ENCODE measurements around the gene SALL3. TPM values are rescaled to one million over a fixed set of nuclear protein-coding genes. Genes with fewer than 3 reads are reported as not detected.
"Not testable (repeated sequence)": the region's sequence is repeated elsewhere in the genome, so short reads cannot be mapped to it uniquely, and the experiment has no call there.

The SALL3 gene
- polyA plus RNA-seq, result under 0.01 TPM
- long read RNA-seq, donor 1, result 0 reads
- long read RNA-seq, donor 2, result 0 reads
- long read RNA-seq, donor 3, result 0 reads
- long read RNA-seq, donor 4, result 0 reads
- long read RNA-seq, donor 5, result 0 reads
- long read RNA-seq, donor 6, result 0 reads
- long read RNA-seq, donor 7, result 0 reads
- long read RNA-seq, donor 8, result 0 reads
- long read RNA-seq, donor 9, result 0 reads
- long read RNA-seq, donor 10, result 0 reads
- long read RNA-seq, donor 11, result 0 reads

DNA sequence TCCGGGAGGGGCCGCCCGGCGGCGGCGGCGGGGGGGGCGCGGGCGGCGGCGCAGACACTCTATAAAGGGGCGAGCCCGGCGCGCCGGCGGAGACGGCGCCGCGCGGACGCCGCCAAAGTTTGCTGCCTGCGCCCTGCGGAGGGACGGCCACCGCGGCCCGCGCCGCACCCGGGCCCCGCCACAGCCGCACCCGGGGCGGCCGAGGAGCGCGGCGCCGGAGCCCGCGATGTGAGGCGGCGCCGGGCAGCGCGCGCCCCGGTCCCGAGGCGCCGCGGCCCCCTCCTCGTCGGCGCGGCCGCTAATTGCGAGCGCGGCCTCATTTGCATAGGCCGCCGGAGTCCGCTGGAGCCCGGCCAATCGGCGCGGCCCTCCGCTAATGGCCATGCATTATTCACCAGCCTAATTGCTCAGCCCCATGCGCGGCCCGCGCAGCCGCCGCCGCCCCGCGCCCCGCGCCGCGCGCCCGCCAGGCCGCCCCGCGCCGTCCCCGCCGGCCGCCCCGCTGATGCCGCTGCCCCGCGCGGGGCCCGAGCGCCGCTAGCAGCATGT lies at the start of gene SALL3:
SALL3 (plus strand) TSS at position 89 of the 549 bp plus-strand sequence; CDS start at position 546, 457 bp downstream.
- H3K36me3 ChIP-seq (ENCODE audit: control insufficient read depth, insufficient read depth, low read length), result no peaks in the 10 kb centered on the region
- WGBS (ENCODE audit: insufficient coverage, low lambda C conversion rate), result no CpG with 5 or more reads among the region's 102 CpGs
- no peak within 1 kb of the TSS for H3K27ac ChIP-seq (ENCODE audit: low read length)
- DNase-seq, result no peak
- peaks cover 2% of the 10 kb centered on the region for H3K9me3 ChIP-seq (ENCODE audit: control insufficient read depth, low read depth, low read length)
- no peak within 1 kb of the TSS for H3K4me3 ChIP-seq (ENCODE audit: low read length)
- H3K4me1 ChIP-seq (ENCODE audit: control insufficient read depth, insufficient read depth, low read length), result no peaks in the 10 kb centered on the region
- peaks cover 79% of the 10 kb centered on the region for H3K27me3 ChIP-seq (ENCODE audit: control insufficient read depth, insufficient read depth, low read length)

- Histone ChIP-seq H3K27me3 (ENCODE audit: control insufficient read depth, insufficient read depth, low read length) (no peaks in the 10 kb centered on the region), H3K4me3 (ENCODE audit: low read length) (no peak overlapping the region)
- WGBS (ENCODE audit: insufficient coverage, low lambda C conversion rate), result no CpG with 5 or more reads among the region's 14 CpGs
Measured at GRCh38 chr18:78932281-78932680, 47.3 kb upstream of the SALL3 start.

GRCh38 chr18:78934003-78934402 lies 45.6 kb upstream of the SALL3 start:
- Histone ChIP-seq H3K36me3 (ENCODE audit: control insufficient read depth, insufficient read depth, low read length) (no peaks in the 10 kb centered on the region), H3K27me3 (ENCODE audit: control insufficient read depth, insufficient read depth, low read length) (no peaks in the 10 kb centered on the region), H3K27ac (ENCODE audit: low read length) (no peak overlapping the region), H3K4me3 (ENCODE audit: low read length) (no peak overlapping the region), H3K9me3 (ENCODE audit: control insufficient read depth, low read depth, low read length) (no peaks in the 10 kb centered on the region), H3K4me1 (ENCODE audit: control insufficient read depth, insufficient read depth, low read length) (no peaks in the 10 kb centered on the region)
- DNase-seq, result no peak
- no CpG with 5 or more reads among the region's 22 CpGs for WGBS (ENCODE audit: insufficient coverage, low lambda C conversion rate)

More at GRCh38 chr18:78932281-78932680, 47.3 kb upstream of the SALL3 start:
- DNase-seq, result no peak
- Histone ChIP-seq H3K27ac (ENCODE audit: low read length) (no peak overlapping the region), H3K36me3 (ENCODE audit: control insufficient read depth, insufficient read depth, low read length) (no peaks in the 10 kb centered on the region), H3K9me3 (ENCODE audit: control insufficient read depth, low read depth, low read length) (no peaks in the 10 kb centered on the region), H3K4me1 (ENCODE audit: control insufficient read depth, insufficient read depth, low read length) (no peaks in the 10 kb centered on the region)

- Histone ChIP-seq H3K4me1 (ENCODE audit: control insufficient read depth, insufficient read depth, low read length) (no peaks in the 10 kb centered on the region), H3K36me3 (ENCODE audit: control insufficient read depth, insufficient read depth, low read length) (no peaks in the 10 kb centered on the region), H3K27me3 (ENCODE audit: control insufficient read depth, insufficient read depth, low read length) (no peaks in the 10 kb centered on the region), H3K27ac (ENCODE audit: low read length) (no peak overlapping the region), H3K4me3 (ENCODE audit: low read length) (no peak overlapping the region), H3K9me3 (ENCODE audit: control insufficient read depth, low read depth, low read length) (no peaks in the 10 kb centered on the region)
- DNase-seq, result no peak
- WGBS (ENCODE audit: insufficient coverage, low lambda C conversion rate), result 91% methylated on average over 4 of the region's 20 CpGs
Measured at GRCh38 chr18:78934551-78935225, 44.9 kb upstream of the SALL3 start.

DNA sequence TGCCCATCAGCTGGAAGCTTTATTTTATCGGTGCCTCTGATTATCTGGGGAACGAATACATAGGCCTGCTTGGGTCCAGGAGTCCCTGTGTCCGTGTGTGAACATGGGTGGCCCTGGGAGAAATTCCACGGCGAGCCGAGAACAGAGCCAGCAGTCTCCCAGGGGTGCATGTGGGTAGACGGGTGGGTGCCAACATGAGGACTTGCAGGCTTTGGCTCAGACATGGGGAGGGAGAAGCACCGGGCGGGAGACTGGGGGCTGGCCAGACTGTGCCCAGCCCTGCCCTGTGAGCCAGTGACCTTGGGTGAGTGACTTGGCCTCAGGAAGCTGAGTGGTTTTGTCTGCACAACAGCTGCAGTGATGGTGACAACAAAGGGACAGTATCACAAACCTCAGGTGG lies 44.2 kb upstream of the SALL3 start:
- no peaks in the 10 kb centered on the region for H3K9me3 ChIP-seq (ENCODE audit: control insufficient read depth, low read depth, low read length)
- WGBS (ENCODE audit: insufficient coverage, low lambda C conversion rate), result no CpG with 5 or more reads among the region's 9 CpGs
- no peak overlapping the region for H3K4me3 ChIP-seq (ENCODE audit: low read length)
- no peak overlapping the region for H3K27ac ChIP-seq (ENCODE audit: low read length)
- H3K36me3 ChIP-seq (ENCODE audit: control insufficient read depth, insufficient read depth, low read length), result no peaks in the 10 kb centered on the region
- H3K27me3 ChIP-seq (ENCODE audit: control insufficient read depth, insufficient read depth, low read length), result no peaks in the 10 kb centered on the region
- no peaks in the 10 kb centered on the region for H3K4me1 ChIP-seq (ENCODE audit: control insufficient read depth, insufficient read depth, low read length)
- DNase-seq, result no peak

GRCh38 chr18:78936251-78937005 lies 43.2 kb upstream of the SALL3 start:
- no CpG with 5 or more reads among the region's 28 CpGs for WGBS (ENCODE audit: insufficient coverage, low lambda C conversion rate)
- no peak for DNase-seq

DNA sequence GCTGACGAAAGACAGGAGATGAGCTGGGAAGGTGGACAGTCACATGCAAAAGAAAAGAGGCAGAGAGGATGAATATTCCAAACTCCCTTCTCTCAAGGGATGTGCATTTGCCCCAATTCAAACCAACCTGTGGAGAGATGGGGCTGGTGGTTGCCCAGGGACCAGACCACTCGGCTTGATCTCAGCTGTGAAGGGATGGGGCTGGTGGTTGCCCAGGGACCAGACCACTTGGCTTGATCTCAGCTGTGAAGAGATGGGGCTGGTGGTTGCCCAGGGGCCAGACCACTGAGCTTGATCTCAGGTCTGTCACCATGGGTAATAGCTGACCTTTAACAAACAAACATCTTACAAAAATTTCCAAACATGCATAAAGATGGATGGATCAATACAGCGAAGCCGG lies 42.5 kb upstream of the SALL3 start:
- WGBS (ENCODE audit: insufficient coverage, low lambda C conversion rate), result no CpG with 5 or more reads among the region's 4 CpGs
- Histone ChIP-seq H3K27me3 (ENCODE audit: control insufficient read depth, insufficient read depth, low read length) (no peaks in the 10 kb centered on the region), H3K9me3 (ENCODE audit: control insufficient read depth, low read depth, low read length) (no peaks in the 10 kb centered on the region), H3K4me3 (ENCODE audit: low read length) (no peak overlapping the region), H3K27ac (ENCODE audit: low read length) (no peak overlapping the region), H3K4me1 (ENCODE audit: control insufficient read depth, insufficient read depth, low read length) (no peaks in the 10 kb centered on the region), H3K36me3 (ENCODE audit: control insufficient read depth, insufficient read depth, low read length) (no peaks in the 10 kb centered on the region)
- DNase-seq, result no peak

More at GRCh38 chr18:78936251-78937005, 43.2 kb upstream of the SALL3 start:
- no peak overlapping the region for H3K27ac ChIP-seq (ENCODE audit: low read length)
- no peak overlapping the region for H3K4me3 ChIP-seq (ENCODE audit: low read length)
- no peaks in the 10 kb centered on the region for H3K9me3 ChIP-seq (ENCODE audit: control insufficient read depth, low read depth, low read length)
- no peaks in the 10 kb centered on the region for H3K36me3 ChIP-seq (ENCODE audit: control insufficient read depth, insufficient read depth, low read length)
- H3K4me1 ChIP-seq (ENCODE audit: control insufficient read depth, insufficient read depth, low read length), result no peaks in the 10 kb centered on the region
- H3K27me3 ChIP-seq (ENCODE audit: control insufficient read depth, insufficient read depth, low read length), result no peaks in the 10 kb centered on the region

GRCh38 chr18:78939105-78939504 lies 40.5 kb upstream of the SALL3 start:
- Histone ChIP-seq H3K4me1 (ENCODE audit: control insufficient read depth, insufficient read depth, low read length) (no peaks in the 10 kb centered on the region), H3K27me3 (ENCODE audit: control insufficient read depth, insufficient read depth, low read length) (no peaks in the 10 kb centered on the region), H3K27ac (ENCODE audit: low read length) (no peak overlapping the region), H3K9me3 (ENCODE audit: control insufficient read depth, low read depth, low read length) (no peaks in the 10 kb centered on the region), H3K4me3 (ENCODE audit: low read length) (no peak overlapping the region), H3K36me3 (ENCODE audit: control insufficient read depth, insufficient read depth, low read length) (no peaks in the 10 kb centered on the region)
- WGBS (ENCODE audit: insufficient coverage, low lambda C conversion rate), result 60% methylated on average over 1 of the region's 5 CpGs
- DNase-seq, result no peak

GRCh38 chr18:78939734-78940494 lies 39.7 kb upstream of the SALL3 start:
- Histone ChIP-seq H3K9me3 (ENCODE audit: control insufficient read depth, low read depth, low read length) (no peaks in the 10 kb centered on the region), H3K27me3 (ENCODE audit: control insufficient read depth, insufficient read depth, low read length) (no peaks in the 10 kb centered on the region), H3K4me1 (ENCODE audit: control insufficient read depth, insufficient read depth, low read length) (no peaks in the 10 kb centered on the region), H3K4me3 (ENCODE audit: low read length) (no peak overlapping the region), H3K36me3 (ENCODE audit: control insufficient read depth, insufficient read depth, low read length) (no peaks in the 10 kb centered on the region), H3K27ac (ENCODE audit: low read length) (no peak overlapping the region)
- no peak for DNase-seq
- WGBS (ENCODE audit: insufficient coverage, low lambda C conversion rate), result 100% methylated on average over 1 of the region's 23 CpGs

DNA sequence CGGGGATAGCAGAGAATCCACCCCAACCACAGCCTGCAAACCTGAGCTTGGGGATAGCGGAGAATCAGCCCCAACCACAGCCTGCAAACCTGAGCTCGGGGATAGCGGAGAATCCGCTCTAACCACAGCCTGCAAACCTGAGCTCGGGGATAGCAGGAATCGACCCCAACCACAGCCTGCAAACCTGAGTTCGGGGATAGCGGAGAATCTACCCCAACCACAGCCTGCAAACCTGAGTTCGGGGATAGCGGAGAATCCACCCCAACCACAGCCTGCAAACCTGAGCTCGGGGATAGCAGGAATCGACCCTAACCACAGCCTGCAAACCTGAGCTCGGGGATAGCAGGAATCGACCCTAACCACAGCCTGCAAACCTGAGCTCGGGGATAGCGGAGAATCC lies 37.4 kb upstream of the SALL3 start:
- not testable (repeated sequence) for H3K9me3 ChIP-seq (ENCODE audit: control insufficient read depth, low read depth, low read length); DNase-seq; H3K4me3 ChIP-seq (ENCODE audit: low read length); H3K27me3 ChIP-seq (ENCODE audit: control insufficient read depth, insufficient read depth, low read length); H3K36me3 ChIP-seq (ENCODE audit: control insufficient read depth, insufficient read depth, low read length); H3K27ac ChIP-seq (ENCODE audit: low read length); H3K4me1 ChIP-seq (ENCODE audit: control insufficient read depth, insufficient read depth, low read length)
- no CpG with 5 or more reads among the region's 17 CpGs for WGBS (ENCODE audit: insufficient coverage, low lambda C conversion rate)
